H1 (cell line): ENCODE data around the gene ARHGAP24. TPM values are rescaled to one million over a fixed set of nuclear protein-coding genes. Genes with fewer than 3 reads are reported as not detected.

ENCODE experiments used
- CTCF ChIA-PET: fragments of 300-600 bp; sonication (Branson Sonifier 250); formaldehyde crosslinking; loops from one replicate; lab custom pipeline; 2021; ENCODE audit not compliant: partially characterized antibody; lab: Charles Lee
- POLR2A ChIA-PET: fragments of 300-600 bp; sonication (Branson Sonifier 250); formaldehyde crosslinking; loops from one replicate; lab custom pipeline; 2021; ENCODE audit warnings: inconsistent platforms; ENCODE audit not compliant: partially characterized antibody; lab: Charles Lee
- DNase-seq, 2 experiments: peaks; one replicate each; pipeline versions ENCODE4 v3.0.0 to v3.0.0-alpha.2; 2010 to 2022; ENCODE audit warnings: low spot score in 2 of 2, low read depth in 1 of 2, mixed read lengths in 1 of 2
- FAIRE-seq: peaks from 2 replicates; lab custom pipeline; 2011; peaks lifted over from hg19 to GRCh38; lab: Jason Lieb, UNC
- H2AFZ ChIP-seq: 2 replicates; pipeline ENCODE4 v1.8.1; 2012; ENCODE audit warnings: low read length, inconsistent platforms
- H2AK5ac ChIP-seq: 2 replicates; pipeline ENCODE4 v1.6.1; 2013; ENCODE audit warnings: low read depth, low read length
- H2BK120ac ChIP-seq: replicated peaks from 2 replicates; pipeline ENCODE3; 2013; ENCODE audit warnings: low read depth, low read length, inconsistent platforms
- H2BK12ac ChIP-seq: 2 replicates; pipeline ENCODE4 v1.6.1; 2013; ENCODE audit warnings: low read depth, low read length
- H2BK15ac ChIP-seq: 2 replicates; pipeline ENCODE4 v1.6.1; 2013; ENCODE audit warnings: low read length
- H2BK20ac ChIP-seq: 2 replicates; pipeline ENCODE4 v1.6.1; 2013; ENCODE audit warnings: low read length
- H2BK5ac ChIP-seq: 2 replicates; pipeline ENCODE4 v1.6.1; 2013; ENCODE audit warnings: low read depth, low read length
- H3K14ac ChIP-seq: 2 replicates; pipeline ENCODE4 v1.6.1; 2013; ENCODE audit warnings: inconsistent platforms; ENCODE audit not compliant: insufficient read length
- H3K18ac ChIP-seq: 2 replicates; pipeline ENCODE4 v1.6.1; 2013; ENCODE audit warnings: low read length; ENCODE audit errors: extremely low read depth
- H3K23ac ChIP-seq: 2 replicates; pipeline ENCODE4 v1.6.1; 2013; ENCODE audit warnings: inconsistent platforms; ENCODE audit not compliant: insufficient read length
- H3K23me2 ChIP-seq: 2 replicates; pipeline ENCODE4 v1.6.1; 2013; ENCODE audit warnings: low read depth, low read length
- H3K27ac ChIP-seq: 2 replicates; pipeline ENCODE4 v1.6.1; 2011; ENCODE audit warnings: low read depth, low read length, inconsistent platforms
- H3K27me3 ChIP-seq, 4 experiments: replicated peaks in 1 of 4; 1 replicate in 1 of 4; 2 replicates in 3 of 4; pipeline versions ENCODE4 v1.6.1 to v1.8.1; 2011 to 2013; ENCODE audit warnings: low read length in 3 of 4, mild to moderate bottlenecking in 3 of 4, inconsistent platforms in 2 of 4, mixed read lengths in 2 of 4, moderate library complexity in 1 of 4; ENCODE audit not compliant: control insufficient read depth in 3 of 4, insufficient read depth in 3 of 4; ENCODE audit errors: extremely low read depth in 1 of 4
- H3K36me3 ChIP-seq, 4 experiments: 2 replicates each; pipeline versions ENCODE4 v1.6.1 to v1.8.1; 2011 to 2013; ENCODE audit warnings: mild to moderate bottlenecking in 4 of 4, low read length in 3 of 4, moderate library complexity in 2 of 4, control low read depth in 1 of 4, inconsistent platforms in 1 of 4; ENCODE audit not compliant: insufficient read depth in 4 of 4, control insufficient read depth in 2 of 4
- H3K4ac ChIP-seq: replicated peaks from 2 replicates; pipeline ENCODE3; 2013; ENCODE audit warnings: low read length, low read depth, mixed read lengths, inconsistent platforms; ENCODE audit not compliant: insufficient read length
- H3K4me1 ChIP-seq, 4 experiments: replicated peaks in 1 of 4; 1 replicate in 1 of 4; 2 replicates in 3 of 4; pipeline versions ENCODE4 v1.6.1 to v1.8.1; 2011 to 2013; ENCODE audit warnings: low read length in 3 of 4, inconsistent platforms in 2 of 4, mixed read lengths in 1 of 4; ENCODE audit not compliant: insufficient read depth in 4 of 4, control insufficient read depth in 3 of 4
- H3K4me2 ChIP-seq, 2 experiments: 2 replicates each; pipeline versions ENCODE4 v1.6.1 to v1.8.1; 2011 to 2013; ENCODE audit warnings: low read depth in 2 of 2, low read length in 2 of 2, control low read depth in 1 of 2, inconsistent platforms in 1 of 2, mild to moderate bottlenecking in 1 of 2; ENCODE audit not compliant: insufficient read depth in 1 of 2
- H3K4me3 ChIP-seq, 4 experiments: fragments of 200-600, 300-600 bp in 1 of 4; sonication (generic), shearing (Covaris generic), sonication (Bioruptor Twin) in 1 of 4; 2 replicates each; pipeline versions ENCODE4 v1.5.1 to v1.8.1; 2011 to 2016; ENCODE audit warnings: low read length in 4 of 4, low read depth in 3 of 4, control low read depth in 2 of 4, inconsistent platforms in 2 of 4, mild to moderate bottlenecking in 2 of 4, mixed read lengths in 1 of 4, moderate library complexity in 1 of 4; ENCODE audit not compliant: insufficient read depth in 2 of 4; ENCODE audit errors: extremely low read depth in 1 of 4
- H3K56ac ChIP-seq: replicated peaks from 2 replicates; pipeline ENCODE3; 2013; ENCODE audit warnings: low read depth, mild to moderate bottlenecking, mixed read lengths, low read length, inconsistent platforms; ENCODE audit not compliant: insufficient read length
- H3K79me1 ChIP-seq: 2 replicates; pipeline ENCODE4 v1.6.1; 2013; ENCODE audit warnings: low read depth, low read length, control low read depth
- H3K79me2 ChIP-seq, 2 experiments: 2 replicates each; pipeline versions ENCODE4 v1.6.1 to v1.8.1; 2012 to 2013; ENCODE audit warnings: low read length in 2 of 2, mild to moderate bottlenecking in 2 of 2, inconsistent platforms in 1 of 2; ENCODE audit not compliant: insufficient read depth in 2 of 2, control insufficient read depth in 1 of 2
- H3K9ac ChIP-seq, 4 experiments: replicated peaks in 1 of 4; 1 replicate in 1 of 4; 2 replicates in 3 of 4; pipeline versions ENCODE4 v1.6.1 to v1.8.1; 2011 to 2013; ENCODE audit warnings: low read depth in 3 of 4, low read length in 3 of 4, control low read depth in 2 of 4, mild to moderate bottlenecking in 2 of 4, moderate library complexity in 2 of 4, inconsistent platforms in 1 of 4; ENCODE audit errors: extremely low read depth in 1 of 4
- H3K9me3 ChIP-seq, 2 experiments: 2 replicates each; pipeline versions ENCODE4 v1.6.1 to v1.8.1; 2012 to 2013; ENCODE audit warnings: mild to moderate bottlenecking in 2 of 2, moderate library complexity in 2 of 2, control low read depth in 1 of 2, inconsistent platforms in 1 of 2, low read depth in 1 of 2, low read length in 1 of 2, mixed read lengths in 1 of 2; ENCODE audit not compliant: insufficient read depth in 2 of 2
- H4K20me1 ChIP-seq, 2 experiments: replicated peaks in 1 of 2; 2 replicates each; pipeline versions ENCODE3 to v1.8.1; 2011 to 2013; ENCODE audit warnings: inconsistent platforms in 2 of 2, low read length in 2 of 2, mild to moderate bottlenecking in 1 of 2; ENCODE audit not compliant: insufficient read depth in 2 of 2, control insufficient read depth in 1 of 2
- H4K5ac ChIP-seq: 2 replicates; pipeline ENCODE4 v1.6.1; 2013; ENCODE audit warnings: low read length, low read depth, mixed read lengths, inconsistent platforms; ENCODE audit not compliant: insufficient read length
- H4K8ac ChIP-seq: 2 replicates; pipeline ENCODE4 v1.8.0; 2013; ENCODE audit warnings: mild to moderate bottlenecking, moderate library complexity, low read length, inconsistent platforms; ENCODE audit not compliant: insufficient read depth; ENCODE audit errors: extremely low read depth
- H4K91ac ChIP-seq: replicated peaks from 2 replicates; pipeline ENCODE3; 2013; ENCODE audit warnings: low read length, mixed read lengths, inconsistent platforms; ENCODE audit not compliant: insufficient read length
- WGBS, 2 experiments: shearing (Covaris generic) in 1 of 2; methylation state at CpG; one replicate each; pipeline versions ENCODE4 v1.1.6 to v1.1.7; 2013 to 2015; ENCODE audit warnings: low lambda C conversion rate in 2 of 2, mixed read lengths in 2 of 2, inconsistent platforms in 1 of 2, low coverage in 1 of 2, missing lambda C conversion rate in 1 of 2; ENCODE audit not compliant: insufficient replicate concordance in 2 of 2, insufficient coverage in 1 of 2, insufficient read length in 1 of 2; ENCODE audit errors: extremely low coverage in 1 of 2, missing lambda C conversion rate in 1 of 2; 5-methylcytosine and 5-hydroxymethylcytosine counted together
- polyA plus RNA-seq, 7 experiments: library from polyadenylated mRNA; depleted of rRNA in 3 of 7; stranded (reverse) in 5 of 7; unstranded in 2 of 7; fragments of >200 nt in 5 of 7; fragments of 200-250 nt in 2 of 7; gene quantifications; 1 replicate in 5 of 7; 2 replicates in 1 of 7; 4 replicates in 1 of 7; pipeline versions ENCODE4 v1.2.1 to v1.2.3, GENCODE V29; 2011 to 2013; ENCODE audit warnings: missing spikeins in 2 of 7, mixed read lengths in 2 of 7
- total RNA-seq: library from RNA; stranded (reverse); fragmentation: NEBNext Ultra II Directional; extraction: Animal tissue kit (Norgen Biotek cat#: 25700); gene quantifications from 2 replicates; pipeline ENCODE4 v1.2.1, GENCODE V29; 2021

Gene ARHGAP24
- total and polyA plus RNA-seq, 2 of the 8 experiments (the other 6 are each of a cell fraction or from before 2014, with no cell fraction given): 0.08 to 0.50 TPM

GRCh38 chr4:85579942-85580341, 105.0 kb downstream of the ARHGAP24 start:
- no peak overlapping the region for H2BK12ac ChIP-seq
- no peak overlapping the region for H3K18ac ChIP-seq
- FAIRE-seq: no peak
- H2AK5ac ChIP-seq: no peak overlapping the region
- no peak overlapping the region for H4K8ac ChIP-seq
- no peaks in the 10 kb centered on the region for H3K36me3 ChIP-seq
- ChIA-PET POLR2A (no interaction called here), CTCF (interaction anchor here (0.8 kb wide), 1 partner anchor 168 kb away, joined by 3 read pairs; no protein-coding TSS in a partner anchor)
- no peak overlapping the region for H2BK15ac ChIP-seq
- H3K4me3 ChIP-seq: no peak overlapping the region
- DNase-seq: no peak
- WGBS, 2 experiments: 84% methylated on average over 2 of the region's 2 CpGs; no CpG with 5 or more reads in 1 of the 2 experiments
- no peaks in the 10 kb centered on the region for H3K79me2 ChIP-seq
- H2AFZ ChIP-seq: no peak overlapping the region
- no peak overlapping the region for H4K91ac ChIP-seq
- H4K20me1 ChIP-seq: no peaks in the 10 kb centered on the region
- H3K14ac ChIP-seq: no peak overlapping the region
- no peak overlapping the region for H2BK20ac ChIP-seq
- H3K9me3 ChIP-seq: no peaks in the 10 kb centered on the region
- H3K56ac ChIP-seq: no peak overlapping the region
- H3K4ac ChIP-seq: no peak overlapping the region
- no peak overlapping the region for H3K23ac ChIP-seq
- no peak overlapping the region for H3K9ac ChIP-seq
- no peaks in the 10 kb centered on the region for H3K27me3 ChIP-seq
- H2BK5ac ChIP-seq: no peak overlapping the region
- no peaks in the 10 kb centered on the region for H3K79me1 ChIP-seq
- H3K4me2 ChIP-seq: no peak overlapping the region
- H3K27ac ChIP-seq: no peak overlapping the region
- H3K23me2 ChIP-seq: no peaks in the 10 kb centered on the region
- H4K5ac ChIP-seq: no peak overlapping the region
- H3K4me1 ChIP-seq: no peaks in the 10 kb centered on the region
- no peak overlapping the region for H2BK120ac ChIP-seq
